OCI-LY3 (cell line): ENCODE results near the gene C4orf46.
A peak's percentile ranks its signal among the peaks of the same experiment; 100 is the strongest.

Experiments
- H2AFZ ChIP-seq: fragments of 200-600, 300-600 bp; shearing (Covaris generic); 2 replicates; pipeline ENCODE4 v1.6.0; 2014; ENCODE audit warnings: antibody characterized with exemption, low read depth, low read length
- H3K27ac ChIP-seq: fragments of 200-600, 300-600 bp; sonication (generic); 2 replicates; pipeline ENCODE4 v1.5.1; 2014; ENCODE audit warnings: mild to moderate bottlenecking, low read length, moderate library complexity, mixed read lengths
- H3K27me3 ChIP-seq: fragments of 200-600, 300-600 bp; sonication (generic); 2 replicates; pipeline ENCODE4 v1.6.1; 2014; ENCODE audit warnings: low read depth, low read length, mixed read lengths
- H3K36me3 ChIP-seq: fragments of 200-600, 300-600 bp; sonication (generic); replicated peaks from 2 replicates; pipeline ENCODE3; 2014; ENCODE audit warnings: low read depth, low read length, mixed read lengths
- H3K4me1 ChIP-seq: fragments of 300-600, 200-600 bp; sonication (generic); 2 replicates; pipeline ENCODE4 v1.6.1; 2014; ENCODE audit warnings: low read length, mixed read lengths
- H3K4me2 ChIP-seq: fragments of 200-600, 300-600 bp; sonication (generic); 2 replicates; pipeline ENCODE4 v1.6.1; 2014; ENCODE audit warnings: low read length, mixed read lengths
- H3K4me3 ChIP-seq: fragments of 300-600, 200-600 bp; sonication (generic); 2 replicates; pipeline ENCODE4 v1.5.1; 2014; ENCODE audit warnings: antibody characterized with exemption, mild to moderate bottlenecking, low read length, moderate library complexity
- H3K79me2 ChIP-seq: fragments of 300-600, 200-600 bp; shearing (Covaris generic); 2 replicates; pipeline ENCODE4 v1.6.1; 2014; ENCODE audit warnings: mild to moderate bottlenecking, low read length, mixed read lengths
- H3K9ac ChIP-seq: fragments of 300-600, 200-600 bp; shearing (Covaris generic); 2 replicates; pipeline ENCODE4 v1.6.0; 2014; ENCODE audit warnings: mild to moderate bottlenecking, low read length, moderate library complexity
- H3K9me3 ChIP-seq: fragments of 200-600, 300-600 bp; shearing (Covaris generic); 2 replicates; pipeline ENCODE4 v1.6.1; 2014; ENCODE audit warnings: low read length, mixed read lengths; ENCODE audit not compliant: insufficient read depth
- H4K20me1 ChIP-seq: fragments of 200-600, 300-600 bp; sonication (generic); 2 replicates; pipeline ENCODE4 v1.6.1; 2016; ENCODE audit warnings: low read length, mixed read lengths; ENCODE audit not compliant: insufficient read depth
- CTCF ChIP-seq: fragments of 200-600, 300-600 bp; sonication (generic); IDR thresholded peaks from 2 replicates; pipeline ENCODE4 v1.5.1; 2014; ENCODE audit warnings: antibody characterized with exemption, low read length, low read depth
- EZH2phosphoT487 ChIP-seq: fragments of 200-600 bp; shearing (Covaris generic); IDR thresholded peaks from 2 replicates; pipeline ENCODE4 v1.6.1; 2018; ENCODE audit warnings: antibody characterized with exemption, mixed run types, low read depth

C4orf46 gene

GRCh38 chr4:158636619-158637018 is 35.1 kb downstream of the C4orf46 start:
- Histone ChIP-seq H3K9me3 (no peaks in the 10 kb centered on the region), H3K9ac (no peak overlapping the region), H3K4me2 (no peak overlapping the region), H3K4me3 (no peak overlapping the region), H3K27me3 (no peaks in the 10 kb centered on the region), H4K20me1 (no peaks in the 10 kb centered on the region), H3K27ac (no peak overlapping the region), H3K36me3 (no peaks in the 10 kb centered on the region), H3K79me2 (no peaks in the 10 kb centered on the region), H2AFZ (no peak overlapping the region), H3K4me1 (no peaks in the 10 kb centered on the region)
- TF ChIP-seq CTCF (no peak), EZH2phosphoT487 (no peak)

GRCh38 chr4:158630893-158631292 is 40.8 kb downstream of the C4orf46 start:
- TF ChIP-seq CTCF (no peak), EZH2phosphoT487 (no peak)
- no peaks in the 10 kb centered on the region for H3K79me2 ChIP-seq

GRCh38 chr4:158625544-158625943 is 46.1 kb downstream of the C4orf46 start:
- H3K4me1 ChIP-seq = no peaks in the 10 kb centered on the region
- no peaks in the 10 kb centered on the region for H3K36me3 ChIP-seq
- no peaks in the 10 kb centered on the region for H4K20me1 ChIP-seq
- H3K4me3 ChIP-seq = no peak overlapping the region
- H3K4me2 ChIP-seq = no peak overlapping the region
- H3K27ac ChIP-seq = no peak overlapping the region
- TF ChIP-seq CTCF (no peak), EZH2phosphoT487 (no peak)
- H3K9me3 ChIP-seq = no peaks in the 10 kb centered on the region
- no peaks in the 10 kb centered on the region for H3K79me2 ChIP-seq
- no peak overlapping the region for H2AFZ ChIP-seq
- peaks cover 14% of the 10 kb centered on the region for H3K27me3 ChIP-seq
- no peak overlapping the region for H3K9ac ChIP-seq

More at GRCh38 chr4:158630893-158631292, 40.8 kb downstream of the C4orf46 start:
- Histone ChIP-seq H3K36me3 (no peaks in the 10 kb centered on the region), H3K27ac (no peak overlapping the region), H3K9me3 (no peaks in the 10 kb centered on the region), H4K20me1 (no peaks in the 10 kb centered on the region), H3K4me2 (no peak overlapping the region), H3K9ac (no peak overlapping the region), H2AFZ (no peak overlapping the region), H3K4me1 (no peaks in the 10 kb centered on the region), H3K4me3 (no peak overlapping the region), H3K27me3 (peaks cover 8% of the 10 kb centered on the region; the same call in 1 of the 2 replicates)

- H3K4me1 ChIP-seq = no peaks in the 10 kb centered on the region
- H4K20me1 ChIP-seq = no peaks in the 10 kb centered on the region
- no peaks in the 10 kb centered on the region for H3K9me3 ChIP-seq
- peaks cover 14% of the 10 kb centered on the region for H3K27me3 ChIP-seq
- H3K4me3 ChIP-seq = no peak overlapping the region
- no peak overlapping the region for H2AFZ ChIP-seq
- H3K36me3 ChIP-seq = no peaks in the 10 kb centered on the region
- H3K27ac ChIP-seq = no peak overlapping the region
- H3K4me2 ChIP-seq = no peak overlapping the region
- H3K79me2 ChIP-seq = no peaks in the 10 kb centered on the region
- TF ChIP-seq EZH2phosphoT487 (no peak), CTCF (peak; percentile 98)
- no peak overlapping the region for H3K9ac ChIP-seq
Measured at GRCh38 chr4:158624889-158625478, 46.7 kb downstream of the C4orf46 start.
